PC-3 (cell line): Measurements from ENCODE around the gene KCTD15. TPM values are rescaled to one million over a fixed set of nuclear protein-coding genes. Genes with fewer than 3 reads are reported as not detected.

Source experiments
- ATAC-seq: fragments of 200-7000 bp; cut with Tn5 transposase; 2 replicates; pipeline ENCODE4 v1.9.1; 2020; ENCODE audit warnings: mild to moderate bottlenecking, moderate library complexity
- BruUV-seq: library from RNA; stranded (reverse); fragments of 400-500 nt; replicated peaks from 2 replicates; lab custom pipeline; 2021; lab: Mats Ljungman, UMichigan
- CTCF ChIA-PET: fragments of 300-600 bp; sonication (Branson Sonifier 250); formaldehyde crosslinking; loops from one replicate; lab custom pipeline; 2022; ENCODE audit warnings: antibody characterized with exemption; lab: Charles Lee
- POLR2A ChIA-PET: fragments of 300-600 bp; sonication (Branson Sonifier 250); formaldehyde crosslinking; loops from one replicate; lab custom pipeline; 2022; ENCODE audit warnings: antibody characterized with exemption; ENCODE audit not compliant: unreplicated experiment; lab: Charles Lee
- DNase-seq: peaks from one replicate; pipeline ENCODE4 v3.0.0-alpha.2; 2015
- H2AFZ ChIP-seq: fragments of 300-600 bp; sonication (generic); 2 replicates; pipeline ENCODE4 v1.6.0; 2016; ENCODE audit warnings: antibody characterized with exemption, low read length
- H3F3A ChIP-seq: fragments of 300-600 bp; sonication (generic); one replicate; pipeline ENCODE4 v1.6.0; 2017; ENCODE audit warnings: antibody characterized with exemption, low read length, control low read depth, mild to moderate bottlenecking; ENCODE audit not compliant: unreplicated experiment
- H3K27ac ChIP-seq: fragments of 300-600 bp; sonication (generic); 2 replicates; pipeline ENCODE4 v1.5.1; 2016; ENCODE audit warnings: mild to moderate bottlenecking, low read length
- H3K27me3 ChIP-seq: fragments of 300-600 bp; sonication (generic); 2 replicates; pipeline ENCODE4 v1.6.1; 2016; ENCODE audit warnings: low read length, mixed read lengths
- H3K36me3 ChIP-seq: fragments of 300-600 bp; sonication (generic); 2 replicates; pipeline ENCODE4 v1.6.1; 2016; ENCODE audit warnings: low read depth, mixed run types, low read length, mixed read lengths
- H3K4me1 ChIP-seq: fragments of 300-600 bp; sonication (generic); 2 replicates; pipeline ENCODE4 v1.5.1; 2016; ENCODE audit warnings: low read length; ENCODE audit not compliant: insufficient read depth
- H3K4me2 ChIP-seq: fragments of 300-600 bp; sonication (generic); 2 replicates; pipeline ENCODE4 v1.6.0; 2016; ENCODE audit warnings: low read length
- H3K4me3 ChIP-seq: fragments of 300-600 bp; sonication (generic); 2 replicates; pipeline ENCODE4 v1.5.1; 2016; ENCODE audit warnings: mild to moderate bottlenecking, low read length, mixed read lengths
- H3K79me2 ChIP-seq: fragments of 300-600 bp; sonication (generic); 2 replicates; pipeline ENCODE4 v1.6.1; 2017; ENCODE audit warnings: low read length, mixed read lengths
- H3K9ac ChIP-seq: fragments of 300-600 bp; sonication (generic); 2 replicates; pipeline ENCODE4 v1.6.0; 2016; ENCODE audit warnings: mild to moderate bottlenecking, low read length
- H3K9me2 ChIP-seq: fragments of 300-600 bp; sonication (generic); replicated peaks from 2 replicates; pipeline ENCODE4 v1.6.1; 2016; ENCODE audit warnings: mixed run types, low read length, mixed read lengths
- H3K9me3 ChIP-seq: fragments of 300-600 bp; sonication (generic); 2 replicates; pipeline ENCODE4 v1.6.1; 2016; ENCODE audit warnings: low read length, mixed read lengths
- H4K20me1 ChIP-seq: fragments of 300-600 bp; sonication (generic); 2 replicates; pipeline ENCODE4 v1.6.1; 2016; ENCODE audit warnings: low read length, mixed read lengths
- EZH2 ChIP-seq: fragments of 300-600 bp; sonication (generic); IDR thresholded peaks from one replicate; pipeline ENCODE4 v1.6.1; 2017; ENCODE audit warnings: antibody characterized with exemption, mild to moderate bottlenecking, low read length; ENCODE audit not compliant: unreplicated experiment
- EZH2phosphoT487 ChIP-seq: fragments of 300-600 bp; sonication (generic); IDR thresholded peaks from 2 replicates; pipeline ENCODE4 v1.6.1; 2018; ENCODE audit warnings: mild to moderate bottlenecking, antibody characterized with exemption, low read length, borderline replicate concordance
- intact Hi-C: fragments of 100-400 bp; cut with micrococcal nuclease; formaldehyde crosslinking; loops from 2 replicates; pipeline ENCODE4 v1.9.0; 2023
- total RNA-seq: library from RNA; depleted of rRNA; stranded (reverse); fragments of >200 nt; gene quantifications from 2 replicates; pipeline ENCODE4 v1.2.3, GENCODE V29; 2014
- TF ChIP-seq, protein P1 (sequence below): fragments of 300-600 bp; sonication (generic); conservative IDR thresholded peaks from 2 replicates; pipeline ENCODE4 v1.5.1; 2017; ENCODE audit warnings: antibody characterized with exemption, low read depth, mild to moderate bottlenecking, low read length

The KCTD15 gene
- total RNA-seq, 1 experiment from 2014 or later = 58.2 TPM

DNA sequence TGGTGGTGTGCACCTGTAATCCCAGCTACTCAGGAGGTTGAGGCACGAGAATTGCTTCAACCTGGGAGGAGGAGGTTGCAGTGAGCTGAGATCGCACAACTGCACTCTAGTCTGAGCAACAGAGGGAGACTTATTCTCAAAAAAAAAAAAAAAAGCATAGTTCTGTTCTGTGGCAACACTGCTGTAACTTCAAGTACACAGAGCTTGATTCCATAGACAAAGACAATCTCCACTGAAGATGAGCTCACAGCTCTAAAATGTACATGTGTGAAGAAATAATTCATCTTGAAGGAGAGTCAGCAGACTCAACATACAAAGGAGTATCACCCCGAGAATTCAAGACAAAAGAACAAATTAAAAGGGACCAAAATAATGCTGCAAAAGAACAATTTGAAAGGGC lies 47.8 kb downstream of the KCTD15 start:
- ATAC-seq = no peak
- no peaks in the 10 kb centered on the region for H3K36me3 ChIP-seq
- H3K9me3 ChIP-seq = no peaks in the 10 kb centered on the region
- BruUV-seq = no TSS peak
- H3K4me3 ChIP-seq = no peak overlapping the region
- intact Hi-C loops = no loop called here
- no peak overlapping the region for H3K4me2 ChIP-seq
- ChIA-PET CTCF (no interaction called here), POLR2A (no interaction called here)
- 0 out of 2 replicates have a peak, but pooled peaks cover 8% of the 10 kb centered on the region for H3K27me3 ChIP-seq
- DNase-seq = no peak
- H3K9me2 ChIP-seq = no peaks in the 10 kb centered on the region
- H3K4me1 ChIP-seq = no peaks in the 10 kb centered on the region
- no peaks in the 10 kb centered on the region for H4K20me1 ChIP-seq
- no peaks in the 10 kb centered on the region for H3F3A ChIP-seq
- H3K9ac ChIP-seq = no peak overlapping the region
- no peaks in the 10 kb centered on the region for H3K79me2 ChIP-seq
- H2AFZ ChIP-seq = no peak overlapping the region
- H3K27ac ChIP-seq = no peak overlapping the region
- no peak for TF ChIP-seq EZH2
- TF ChIP-seq, protein P1, sequence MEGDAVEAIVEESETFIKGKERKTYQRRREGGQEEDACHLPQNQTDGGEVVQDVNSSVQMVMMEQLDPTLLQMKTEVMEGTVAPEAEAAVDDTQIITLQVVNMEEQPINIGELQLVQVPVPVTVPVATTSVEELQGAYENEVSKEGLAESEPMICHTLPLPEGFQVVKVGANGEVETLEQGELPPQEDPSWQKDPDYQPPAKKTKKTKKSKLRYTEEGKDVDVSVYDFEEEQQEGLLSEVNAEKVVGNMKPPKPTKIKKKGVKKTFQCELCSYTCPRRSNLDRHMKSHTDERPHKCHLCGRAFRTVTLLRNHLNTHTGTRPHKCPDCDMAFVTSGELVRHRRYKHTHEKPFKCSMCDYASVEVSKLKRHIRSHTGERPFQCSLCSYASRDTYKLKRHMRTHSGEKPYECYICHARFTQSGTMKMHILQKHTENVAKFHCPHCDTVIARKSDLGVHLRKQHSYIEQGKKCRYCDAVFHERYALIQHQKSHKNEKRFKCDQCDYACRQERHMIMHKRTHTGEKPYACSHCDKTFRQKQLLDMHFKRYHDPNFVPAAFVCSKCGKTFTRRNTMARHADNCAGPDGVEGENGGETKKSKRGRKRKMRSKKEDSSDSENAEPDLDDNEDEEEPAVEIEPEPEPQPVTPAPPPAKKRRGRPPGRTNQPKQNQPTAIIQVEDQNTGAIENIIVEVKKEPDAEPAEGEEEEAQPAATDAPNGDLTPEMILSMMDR = no peak
- TF ChIP-seq EZH2phosphoT487 = no peak

DNA sequence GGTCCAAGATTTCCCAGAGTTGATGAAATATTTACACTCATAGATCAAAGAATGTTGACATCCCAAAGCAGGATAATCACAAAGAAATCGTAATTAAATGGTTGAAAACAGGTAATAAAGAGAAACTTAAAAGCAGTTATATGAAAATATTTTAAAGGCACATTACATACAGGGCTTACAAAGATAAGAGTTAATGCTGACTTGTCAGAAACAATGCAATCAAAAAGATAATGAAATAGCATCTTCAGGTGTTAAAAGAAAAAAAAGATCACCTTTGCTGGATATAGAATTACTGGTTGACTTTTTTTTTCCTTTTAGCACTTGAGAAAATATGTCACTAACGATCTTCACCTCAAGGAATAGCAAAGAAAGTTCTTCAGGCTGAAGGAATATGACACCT lies 48.8 kb downstream of the KCTD15 start:
- H3K9ac ChIP-seq = no peak overlapping the region
- H3K79me2 ChIP-seq = no peaks in the 10 kb centered on the region
- CTCF ChIA-PET = no interaction called here
- no peaks in the 10 kb centered on the region for H3K36me3 ChIP-seq
- ATAC-seq = no peak
- no peak overlapping the region for H3K27ac ChIP-seq
- H2AFZ ChIP-seq = no peak overlapping the region
- no peaks in the 10 kb centered on the region for H3K4me1 ChIP-seq
- intact Hi-C loops = no loop called here
- no peaks in the 10 kb centered on the region for H3K9me3 ChIP-seq
- TF ChIP-seq, protein P1 = no peak
- TF ChIP-seq EZH2 (no peak), EZH2phosphoT487 (no peak)
- H3K4me2 ChIP-seq = no peak overlapping the region
- H3K4me3 ChIP-seq = no peak overlapping the region
- no TSS peak for BruUV-seq
- H3K27me3 ChIP-seq = 0 out of 2 replicates have a peak, but pooled peaks cover 8% of the 10 kb centered on the region
- DNase-seq = no peak
- POLR2A ChIA-PET = no interaction called here
- no peaks in the 10 kb centered on the region for H3F3A ChIP-seq
- H3K9me2 ChIP-seq = no peaks in the 10 kb centered on the region
- H4K20me1 ChIP-seq = no peaks in the 10 kb centered on the region

DNA sequence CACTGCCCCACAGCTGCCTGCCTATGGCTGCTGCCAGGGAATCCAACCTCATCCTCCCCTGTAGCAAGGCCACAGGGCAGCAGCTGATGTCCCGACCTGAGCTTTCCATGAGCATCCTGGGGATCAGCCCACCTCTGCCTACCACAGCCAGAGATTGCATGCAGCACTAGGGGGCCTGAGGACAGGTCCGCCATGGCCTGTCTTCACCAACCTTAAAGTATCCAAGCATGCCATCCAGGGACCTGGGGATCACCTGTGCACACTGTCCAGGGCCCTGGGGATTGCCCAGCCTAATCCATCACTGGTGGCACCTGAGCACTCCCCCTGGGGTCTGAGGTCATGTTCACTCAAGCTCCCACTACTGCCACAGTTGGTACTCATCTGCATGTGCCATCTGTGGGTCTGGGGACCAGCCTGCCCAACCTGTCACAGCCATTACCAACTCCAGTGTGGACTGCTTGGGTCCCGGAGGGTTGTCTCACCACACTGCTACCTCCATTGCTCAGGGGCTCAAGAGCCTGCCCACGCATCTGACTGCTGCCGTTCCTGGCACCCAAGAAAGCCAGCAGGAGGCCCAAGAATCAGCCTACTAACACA lies 53.0 kb downstream of the KCTD15 start:
- Histone ChIP-seq H3K4me1 (no peaks in the 10 kb centered on the region), H3K9me3 (no peaks in the 10 kb centered on the region), H3F3A (no peaks in the 10 kb centered on the region), H3K79me2 (no peaks in the 10 kb centered on the region), H3K4me3 (no peak overlapping the region), H3K36me3 (no peaks in the 10 kb centered on the region), H3K9me2 (no peaks in the 10 kb centered on the region), H2AFZ (no peak overlapping the region), H3K27ac (no peak overlapping the region), H4K20me1 (no peaks in the 10 kb centered on the region), H3K27me3 (0 out of 2 replicates have a peak, but pooled peaks cover 8% of the 10 kb centered on the region), H3K9ac (no peak overlapping the region), H3K4me2 (no peak overlapping the region)
- DNase-seq (no peak), ATAC-seq (no peak)
- TF ChIP-seq EZH2phosphoT487 = no peak
- TF ChIP-seq EZH2 = no peak
- TF ChIP-seq, protein P1 = no peak
- intact Hi-C loops = no loop called here
- POLR2A ChIA-PET = no interaction called here
- BruUV-seq = no TSS peak
- CTCF ChIA-PET = no interaction called here
